ENCODE data around the gene ZNF518B. TPM values are rescaled to one million over a fixed set of nuclear protein-coding genes. Genes with fewer than 3 reads are reported as not detected.

Gene ZNF518B
- total RNA-seq, 3 donors from 2014 or later: 19.0 to 24.7 (median 19.5) TPM

DNA sequence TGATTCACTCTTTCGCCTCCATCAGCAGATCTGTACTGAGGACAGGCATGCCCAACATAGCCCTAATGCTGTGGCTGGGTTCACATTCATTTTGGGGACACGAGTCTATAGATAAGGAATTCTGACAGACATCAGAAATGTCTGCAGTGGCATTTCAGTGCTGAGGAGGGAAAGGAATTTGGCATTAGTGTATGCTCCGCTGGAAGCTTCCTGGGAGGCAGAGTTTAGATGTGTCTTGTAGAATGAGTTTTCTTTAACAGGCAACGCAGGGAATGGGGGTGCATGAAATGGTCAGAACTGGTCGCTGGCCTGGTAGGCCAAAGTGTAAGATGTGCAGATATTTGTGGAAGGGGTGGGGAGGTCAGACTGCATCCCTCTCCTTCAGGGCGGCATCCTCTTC is 43.5 kb upstream of the ZNF518B start:
- H3K4me1 ChIP-seq: no peaks in the 10 kb centered on the region
- intact Hi-C loops (cut with DNase I; ENCODE audit: low total_unique reads): no loop called here
- H3K27me3 ChIP-seq: no peaks in the 10 kb centered on the region
- H3K4me3 ChIP-seq: no peak overlapping the region
- H3K27ac ChIP-seq: no peak overlapping the region
- no peaks in the 10 kb centered on the region for H3K9me3 ChIP-seq
- H3K36me3 ChIP-seq: no peaks in the 10 kb centered on the region
- DNase-seq (ENCODE audit: low spot score in 2 of 2): no peak
- TF ChIP-seq, protein P1, sequence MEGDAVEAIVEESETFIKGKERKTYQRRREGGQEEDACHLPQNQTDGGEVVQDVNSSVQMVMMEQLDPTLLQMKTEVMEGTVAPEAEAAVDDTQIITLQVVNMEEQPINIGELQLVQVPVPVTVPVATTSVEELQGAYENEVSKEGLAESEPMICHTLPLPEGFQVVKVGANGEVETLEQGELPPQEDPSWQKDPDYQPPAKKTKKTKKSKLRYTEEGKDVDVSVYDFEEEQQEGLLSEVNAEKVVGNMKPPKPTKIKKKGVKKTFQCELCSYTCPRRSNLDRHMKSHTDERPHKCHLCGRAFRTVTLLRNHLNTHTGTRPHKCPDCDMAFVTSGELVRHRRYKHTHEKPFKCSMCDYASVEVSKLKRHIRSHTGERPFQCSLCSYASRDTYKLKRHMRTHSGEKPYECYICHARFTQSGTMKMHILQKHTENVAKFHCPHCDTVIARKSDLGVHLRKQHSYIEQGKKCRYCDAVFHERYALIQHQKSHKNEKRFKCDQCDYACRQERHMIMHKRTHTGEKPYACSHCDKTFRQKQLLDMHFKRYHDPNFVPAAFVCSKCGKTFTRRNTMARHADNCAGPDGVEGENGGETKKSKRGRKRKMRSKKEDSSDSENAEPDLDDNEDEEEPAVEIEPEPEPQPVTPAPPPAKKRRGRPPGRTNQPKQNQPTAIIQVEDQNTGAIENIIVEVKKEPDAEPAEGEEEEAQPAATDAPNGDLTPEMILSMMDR (IDR thresholded peaks at IDR 0.05): no peak
- no peak for TF ChIP-seq POLR2A (IDR thresholded peaks at IDR 0.05)
- no peak for TF ChIP-seq POLR2AphosphoS5 (IDR thresholded peaks at IDR 0.05)

DNA sequence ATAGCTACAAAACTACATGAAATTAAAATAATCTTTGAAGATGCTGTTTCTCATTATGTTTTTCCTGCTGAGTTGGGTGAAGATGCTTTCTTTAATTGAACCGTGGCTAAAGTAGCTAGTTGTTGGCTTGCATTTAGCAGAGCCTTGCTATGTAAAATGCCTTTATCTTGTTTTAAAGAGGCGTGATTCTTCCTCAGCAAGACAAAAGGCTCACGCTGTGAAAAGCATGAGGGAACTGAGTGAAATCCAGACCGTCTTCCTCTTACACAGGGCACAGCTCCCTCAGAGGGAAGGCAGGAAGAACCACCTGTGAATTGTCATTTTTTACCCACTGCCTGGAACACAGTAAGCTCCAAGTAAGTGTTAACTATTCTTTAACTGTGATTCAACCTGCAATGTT is 39.0 kb upstream of the ZNF518B start:
- Histone ChIP-seq H3K36me3 (no peaks in the 10 kb centered on the region), H3K4me3 (no peak overlapping the region), H3K27me3 (no peaks in the 10 kb centered on the region), H3K4me1 (no peaks in the 10 kb centered on the region), H3K27ac (no peak overlapping the region), H3K9me3 (no peaks in the 10 kb centered on the region)
- TF ChIP-seq POLR2A (IDR thresholded peaks at IDR 0.05) (no peak), POLR2AphosphoS5 (IDR thresholded peaks at IDR 0.05) (no peak)
- TF ChIP-seq, protein P1 (IDR thresholded peaks at IDR 0.05): no peak
- intact Hi-C loops (cut with DNase I; ENCODE audit: low total_unique reads): loop anchor here (5.0 kb wide), 1 partner anchor 1041 kb away; no protein-coding TSS in a partner anchor
- no peak for DNase-seq (ENCODE audit: low spot score in 2 of 2)

DNA sequence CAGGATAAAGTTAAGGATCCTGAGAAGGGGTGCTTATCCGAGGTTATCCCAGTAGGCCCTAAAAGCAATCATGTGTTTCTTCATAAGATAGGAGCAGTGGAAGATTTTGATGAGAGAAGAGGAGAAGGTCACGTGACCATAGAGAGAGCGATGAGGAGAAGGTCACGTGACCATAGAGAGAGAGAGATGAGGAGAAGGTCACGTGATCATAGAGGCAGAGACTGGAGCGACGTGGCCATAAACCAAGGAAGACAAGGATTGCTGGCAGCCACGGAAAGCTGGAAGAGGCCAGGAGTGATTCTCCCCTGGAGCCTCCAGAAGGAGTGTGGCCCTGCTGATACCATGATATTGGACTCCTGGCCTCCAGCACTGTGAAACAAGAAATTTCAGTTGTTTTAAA is 38.4 kb upstream of the ZNF518B start:
- TF ChIP-seq POLR2AphosphoS5 (IDR thresholded peaks at IDR 0.05): no peak
- TF ChIP-seq, protein P1 (IDR thresholded peaks at IDR 0.05): no peak
- no peak for TF ChIP-seq POLR2A (IDR thresholded peaks at IDR 0.05)
- no peaks in the 10 kb centered on the region for H3K27me3 ChIP-seq
- no peak for DNase-seq (ENCODE audit: low spot score in 2 of 2)
- H3K9me3 ChIP-seq: no peaks in the 10 kb centered on the region
- H3K4me3 ChIP-seq: no peak overlapping the region
- no peaks in the 10 kb centered on the region for H3K36me3 ChIP-seq
- intact Hi-C loops (cut with DNase I; ENCODE audit: low total_unique reads): loop anchor here (5.0 kb wide), 1 partner anchor 1042 kb away; no protein-coding TSS in a partner anchor
- no peak overlapping the region for H3K27ac ChIP-seq
- no peaks in the 10 kb centered on the region for H3K4me1 ChIP-seq

DNA sequence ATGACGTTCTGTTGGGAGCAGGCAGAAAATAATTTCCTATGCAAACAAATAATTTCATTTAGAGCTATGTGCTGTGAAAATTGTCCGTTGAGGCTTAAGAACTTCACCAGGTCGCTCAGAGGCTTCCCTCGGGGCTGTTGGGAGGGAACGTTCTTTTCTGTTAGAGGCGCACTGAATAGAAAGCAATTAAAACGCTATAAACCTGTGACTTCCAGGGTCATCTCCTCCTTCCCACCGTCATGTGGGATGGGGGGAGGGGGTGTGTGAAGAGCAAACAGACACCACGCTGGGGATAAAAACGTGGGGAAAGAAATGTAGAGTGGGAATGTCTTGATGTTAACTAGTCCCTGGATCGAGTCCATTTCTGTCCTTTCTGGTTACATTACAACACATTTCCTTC is 35.2 kb upstream of the ZNF518B start:
- no peak overlapping the region for H3K4me3 ChIP-seq
- H3K27me3 ChIP-seq: no peaks in the 10 kb centered on the region
- DNase-seq (ENCODE audit: low spot score in 2 of 2): no peak
- no peaks in the 10 kb centered on the region for H3K36me3 ChIP-seq
- H3K4me1 ChIP-seq: no peaks in the 10 kb centered on the region
- intact Hi-C loops (cut with DNase I; ENCODE audit: low total_unique reads): no loop called here
- no peaks in the 10 kb centered on the region for H3K9me3 ChIP-seq
- H3K27ac ChIP-seq: no peak overlapping the region
- TF ChIP-seq POLR2A (IDR thresholded peaks at IDR 0.05): no peak
- TF ChIP-seq, protein P1 (IDR thresholded peaks at IDR 0.05): no peak
- TF ChIP-seq POLR2AphosphoS5 (IDR thresholded peaks at IDR 0.05): no peak

DNA sequence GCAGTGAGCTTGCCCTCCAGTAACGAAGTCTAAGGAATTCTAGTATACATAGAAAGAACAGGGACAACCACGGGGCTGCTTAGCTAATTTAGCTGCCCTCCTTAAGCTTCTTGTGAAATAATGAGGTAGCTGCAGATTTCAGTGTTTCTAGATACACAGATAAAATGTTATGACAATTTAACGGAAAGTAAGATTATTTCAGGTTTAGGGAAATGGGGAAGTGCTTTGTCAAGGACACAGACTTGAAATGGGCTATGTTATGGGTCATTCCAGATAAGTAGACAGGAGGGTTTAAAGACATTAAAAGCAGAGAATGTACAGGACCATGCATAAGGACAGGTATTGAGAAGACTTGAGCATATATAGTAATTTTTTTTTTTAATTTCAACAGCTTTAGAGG is 34.2 kb upstream of the ZNF518B start:
- intact Hi-C loops (cut with DNase I; ENCODE audit: low total_unique reads): no loop called here
- TF ChIP-seq, protein P1 (IDR thresholded peaks at IDR 0.05): no peak
- TF ChIP-seq POLR2A (IDR thresholded peaks at IDR 0.05) (no peak), POLR2AphosphoS5 (IDR thresholded peaks at IDR 0.05) (no peak)
- no peaks in the 10 kb centered on the region for H3K27me3 ChIP-seq

More for the DNA sequence above, 34.2 kb upstream of the ZNF518B start:
- Histone ChIP-seq H3K4me3 (no peak overlapping the region), H3K4me1 (no peaks in the 10 kb centered on the region), H3K9me3 (no peaks in the 10 kb centered on the region), H3K36me3 (no peaks in the 10 kb centered on the region), H3K27ac (no peak overlapping the region)
- no peak for DNase-seq (ENCODE audit: low spot score in 2 of 2)

Measured in breast epithelium (tissue), 4 donors.